Gastrocnemius medialis (tissue), 4 donors: ENCODE measurements around the gene AP5Z1. TPM values are rescaled to one million over a fixed set of nuclear protein-coding genes. Genes with fewer than 3 reads are reported as not detected.
"Not testable (repeated sequence)": the region's sequence is repeated elsewhere in the genome, so short reads cannot be mapped to it uniquely, and the experiment has no call there.

Experiments used
- ATAC-seq, 2 donors: fragments of 150-250 bp; one replicate each; pipeline ENCODE4 v1.9.1; 2016
- DNase-seq, 2 donors: peaks; one replicate each; pipeline ENCODE4 v3.0.0-alpha.2; 2019
- H3K27ac ChIP-seq, 4 donors: fragments of 200-600 bp; sonication (generic); 1 replicate in 1 of 4; 2 replicates in 3 of 4; pipeline ENCODE4 v1.5.1; 2016 to 2018; ENCODE audit warnings: mild to moderate bottlenecking in 2 of 4, moderate library complexity in 1 of 4
- H3K27me3 ChIP-seq, 3 donors: fragments of 200-600 bp; sonication (generic) in 2 of 3; 1 replicate in 1 of 3; 2 replicates in 2 of 3; pipeline versions ENCODE4 v1.5.1 to v1.6.0; 2016 to 2019; ENCODE audit warnings: mild to moderate bottlenecking in 1 of 3, moderate library complexity in 1 of 3
- H3K36me3 ChIP-seq, 2 donors: fragments of 200-600 bp; sonication (generic) in 1 of 2; one replicate each; pipeline ENCODE4 v1.5.1; 2017 to 2018
- H3K4me1 ChIP-seq, 2 donors: fragments of 200-600 bp; sonication (generic) in 1 of 2; one replicate each; pipeline ENCODE4 v1.5.1; 2016 to 2017; ENCODE audit warnings: mild to moderate bottlenecking in 2 of 2
- H3K4me3 ChIP-seq, 4 donors: fragments of 200-600 bp; sonication (generic) in 3 of 4; 1 replicate in 1 of 4; 2 replicates in 3 of 4; pipeline ENCODE4 v1.5.1; 2016 to 2019; ENCODE audit warnings: mild to moderate bottlenecking in 2 of 4
- H3K9me3 ChIP-seq, 3 donors: fragments of 200-600 bp; sonication (generic) in 2 of 3; 1 replicate in 1 of 3; 2 replicates in 2 of 3; pipeline ENCODE4 v1.5.1; 2016 to 2019
- POLR2A ChIP-seq, 2 donors: fragments of 450-650 bp; IDR thresholded peaks; one replicate each; pipeline ENCODE4 v1.6.1; 2017; ENCODE audit warnings: antibody characterized with exemption in 2 of 2, mild to moderate bottlenecking in 2 of 2, moderate library complexity in 2 of 2
- in situ Hi-C, 4 donors: fragments of 200-750 bp; cut with MboI; loops; one replicate each; pipeline versions ENCODE4 v1.15.0 to v1.8.0; 2017; ENCODE audit warnings: low sequenced_read_pairs in 4 of 4
- intact Hi-C: fragments of 100-400 bp; cut with DNase I; formaldehyde crosslinking; loops from one replicate; pipeline ENCODE4 v1.15.1; 2023; ENCODE audit warnings: low total_unique reads
- total RNA-seq, 4 donors: library from RNA; depleted of rRNA; stranded (reverse); fragments of >200 nt; gene quantifications; one replicate each; pipeline versions ENCODE4 v1.1.0 to v1.2.3, GENCODE V29; 2016
- TF ChIP-seq, protein P1 (sequence below), 5 experiments: fragments of 450-650 bp in 3 of 5; fragments of 200-600 bp in 2 of 5; sonication (generic) in 2 of 5; IDR thresholded peaks in 4 of 5; conservative IDR thresholded peaks in 1 of 5; 1 replicate in 4 of 5; 2 replicates in 1 of 5; pipeline ENCODE4 v1.5.1; 2016 to 2019; ENCODE audit warnings: antibody characterized with exemption in 5 of 5, mild to moderate bottlenecking in 3 of 5, moderate library complexity in 3 of 5

Gene AP5Z1
- total RNA-seq, 4 donors from 2014 or later: 10.2 to 18.1 (median 14.6) TPM

- H3K4me1 ChIP-seq: peaks cover 0 to 9% of the 10 kb centered on the region in 2 donors
- H3K4me3 ChIP-seq: no peak overlapping the region
- no peak for TF ChIP-seq POLR2A (IDR thresholded peaks at IDR 0.05)
- TF ChIP-seq, protein P1, sequence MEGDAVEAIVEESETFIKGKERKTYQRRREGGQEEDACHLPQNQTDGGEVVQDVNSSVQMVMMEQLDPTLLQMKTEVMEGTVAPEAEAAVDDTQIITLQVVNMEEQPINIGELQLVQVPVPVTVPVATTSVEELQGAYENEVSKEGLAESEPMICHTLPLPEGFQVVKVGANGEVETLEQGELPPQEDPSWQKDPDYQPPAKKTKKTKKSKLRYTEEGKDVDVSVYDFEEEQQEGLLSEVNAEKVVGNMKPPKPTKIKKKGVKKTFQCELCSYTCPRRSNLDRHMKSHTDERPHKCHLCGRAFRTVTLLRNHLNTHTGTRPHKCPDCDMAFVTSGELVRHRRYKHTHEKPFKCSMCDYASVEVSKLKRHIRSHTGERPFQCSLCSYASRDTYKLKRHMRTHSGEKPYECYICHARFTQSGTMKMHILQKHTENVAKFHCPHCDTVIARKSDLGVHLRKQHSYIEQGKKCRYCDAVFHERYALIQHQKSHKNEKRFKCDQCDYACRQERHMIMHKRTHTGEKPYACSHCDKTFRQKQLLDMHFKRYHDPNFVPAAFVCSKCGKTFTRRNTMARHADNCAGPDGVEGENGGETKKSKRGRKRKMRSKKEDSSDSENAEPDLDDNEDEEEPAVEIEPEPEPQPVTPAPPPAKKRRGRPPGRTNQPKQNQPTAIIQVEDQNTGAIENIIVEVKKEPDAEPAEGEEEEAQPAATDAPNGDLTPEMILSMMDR (IDR thresholded peaks at IDR 0.05 in 4 of 5, conservative IDR thresholded peaks at IDR 0.05 in 1 of 5): no peak
- H3K27ac ChIP-seq: no peak overlapping the region
- no peaks in the 10 kb centered on the region for H3K9me3 ChIP-seq
- H3K27me3 ChIP-seq: no peaks in the 10 kb centered on the region
- ATAC-seq (no peak), DNase-seq (no peak)
- no peaks in the 10 kb centered on the region for H3K36me3 ChIP-seq
- in situ Hi-C loops (loop anchor here in 2 of 4 donors (10.0 kb wide), 2 partner anchors 85 to 285 kb away; partner anchors contain the start of gene RADIL (in 1 of the 2)), intact Hi-C loops (loop anchor here (10.0 kb wide), 1 partner anchor 285 kb away; no protein-coding TSS in a partner anchor)
Measured at GRCh38 chr7:4799508-4800268, 24.3 kb downstream of the AP5Z1 start.

- Histone ChIP-seq H3K36me3 (no peaks in the 10 kb centered on the region), H3K9me3 (no peaks in the 10 kb centered on the region), H3K27ac (no peak overlapping the region), H3K4me3 (no peak overlapping the region), H3K27me3 (no peaks in the 10 kb centered on the region), H3K4me1 (peaks cover 0 to 9% of the 10 kb centered on the region in 2 donors)
- in situ Hi-C loops: loop anchor here in 1 of 4 donors (10.0 kb wide), 1 partner anchor 284 kb away; no protein-coding TSS in a partner anchor
- intact Hi-C loops: no loop called here
- ATAC-seq (no peak), DNase-seq (no peak)
- TF ChIP-seq POLR2A (IDR thresholded peaks at IDR 0.05): no peak
- TF ChIP-seq, protein P1 (IDR thresholded peaks at IDR 0.05 in 4 of 5, conservative IDR thresholded peaks at IDR 0.05 in 1 of 5): no peak
Measured at GRCh38 chr7:4800487-4800886, 25.1 kb downstream of the AP5Z1 start.

DNA sequence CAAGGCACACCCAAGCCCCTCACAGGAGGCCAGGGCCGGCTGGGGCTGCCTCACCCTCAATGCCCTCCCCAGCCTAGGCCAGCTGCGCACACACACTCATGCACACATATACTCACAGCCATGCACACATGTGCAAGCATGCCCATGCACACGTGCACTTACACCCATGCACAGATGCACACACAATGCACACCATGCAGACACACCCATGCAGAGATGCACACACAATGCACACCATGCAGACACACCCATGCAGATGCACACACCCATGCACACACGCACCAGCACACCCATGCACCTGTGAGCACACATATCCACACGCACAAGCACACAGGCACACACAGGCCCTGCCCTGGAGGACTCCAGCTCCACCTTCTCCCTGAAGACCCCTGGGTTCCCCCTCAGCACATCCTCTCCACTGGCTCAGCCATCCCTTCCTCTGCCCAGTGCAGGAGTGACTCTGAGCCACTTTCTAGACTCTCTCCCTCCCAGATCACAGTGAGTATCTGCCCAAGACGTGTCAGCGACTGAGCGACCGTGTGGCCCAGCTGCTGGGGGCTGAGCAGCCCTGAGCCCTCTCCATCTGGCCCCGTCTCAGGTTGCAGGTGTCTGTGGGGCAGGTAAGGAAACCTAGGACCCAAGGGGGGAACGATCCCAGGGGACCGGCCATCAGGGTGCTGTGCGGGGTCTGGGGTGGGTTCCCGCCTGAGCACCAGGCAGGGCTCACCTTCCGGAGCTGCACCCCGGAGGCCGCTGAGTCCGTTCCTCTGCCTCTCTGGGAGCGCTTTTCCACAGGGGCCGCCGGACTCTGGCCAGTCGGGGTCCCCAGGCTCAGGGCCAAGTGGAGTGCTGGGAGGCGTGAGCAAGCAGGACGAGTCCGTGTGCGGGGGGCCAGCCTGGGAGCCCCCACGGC lies 25.8 kb downstream of the AP5Z1 start:
- Histone ChIP-seq H3K4me3 (no peak overlapping the region), H3K27me3 (no peaks in the 10 kb centered on the region), H3K4me1 (peaks cover 0 to 9% of the 10 kb centered on the region in 2 donors), H3K9me3 (no peaks in the 10 kb centered on the region), H3K36me3 (no peaks in the 10 kb centered on the region), H3K27ac (no peak overlapping the region)
- TF ChIP-seq, protein P1 (IDR thresholded peaks at IDR 0.05 in 4 of 5, conservative IDR thresholded peaks at IDR 0.05 in 1 of 5): no peak
- no peak for TF ChIP-seq POLR2A (IDR thresholded peaks at IDR 0.05)
- no peak for DNase-seq
- no peak for ATAC-seq
- in situ Hi-C loops: loop anchor here in 1 of 4 donors (10.0 kb wide), 1 partner anchor 284 kb away; no protein-coding TSS in a partner anchor
- intact Hi-C loops: no loop called here

GRCh38 chr7:4801839-4802231 lies 26.4 kb downstream of the AP5Z1 start:
- Histone ChIP-seq H3K27ac (no peak overlapping the region), H3K4me3 (no peak overlapping the region), H3K9me3 (no peaks in the 10 kb centered on the region), H3K36me3 (no peaks in the 10 kb centered on the region), H3K4me1 (peaks cover 0 to 9% of the 10 kb centered on the region in 2 donors), H3K27me3 (no peaks in the 10 kb centered on the region)
- ATAC-seq (no peak), DNase-seq (no peak)
- intact Hi-C loops (no loop called here), in situ Hi-C loops (loop anchor here in 1 of 4 donors (10.0 kb wide), 1 partner anchor 283 kb away; no protein-coding TSS in a partner anchor)
- no peak for TF ChIP-seq POLR2A (IDR thresholded peaks at IDR 0.05)
- TF ChIP-seq, protein P1 (IDR thresholded peaks at IDR 0.05 in 4 of 5, conservative IDR thresholded peaks at IDR 0.05 in 1 of 5): no peak

GRCh38 chr7:4802577-4802976 lies 27.2 kb downstream of the AP5Z1 start:
- ATAC-seq, intact Hi-C loops, DNase-seq: not testable (repeated sequence)

More at GRCh38 chr7:4802577-4802976, 27.2 kb downstream of the AP5Z1 start:
- H3K4me1 ChIP-seq, H3K36me3 ChIP-seq, H3K4me3 ChIP-seq, H3K9me3 ChIP-seq, H3K27ac ChIP-seq, H3K27me3 ChIP-seq: not testable (repeated sequence)
- in situ Hi-C loops: loop anchor here in 1 of 4 donors (10.0 kb wide), 1 partner anchor 282 kb away; no protein-coding TSS in a partner anchor
